ENCODE data around the gene DLGAP1.

GRCh38 chr18:4024702-4025101, 430.4 kb downstream of the DLGAP1 start:
- TF ChIP-seq, protein P1, sequence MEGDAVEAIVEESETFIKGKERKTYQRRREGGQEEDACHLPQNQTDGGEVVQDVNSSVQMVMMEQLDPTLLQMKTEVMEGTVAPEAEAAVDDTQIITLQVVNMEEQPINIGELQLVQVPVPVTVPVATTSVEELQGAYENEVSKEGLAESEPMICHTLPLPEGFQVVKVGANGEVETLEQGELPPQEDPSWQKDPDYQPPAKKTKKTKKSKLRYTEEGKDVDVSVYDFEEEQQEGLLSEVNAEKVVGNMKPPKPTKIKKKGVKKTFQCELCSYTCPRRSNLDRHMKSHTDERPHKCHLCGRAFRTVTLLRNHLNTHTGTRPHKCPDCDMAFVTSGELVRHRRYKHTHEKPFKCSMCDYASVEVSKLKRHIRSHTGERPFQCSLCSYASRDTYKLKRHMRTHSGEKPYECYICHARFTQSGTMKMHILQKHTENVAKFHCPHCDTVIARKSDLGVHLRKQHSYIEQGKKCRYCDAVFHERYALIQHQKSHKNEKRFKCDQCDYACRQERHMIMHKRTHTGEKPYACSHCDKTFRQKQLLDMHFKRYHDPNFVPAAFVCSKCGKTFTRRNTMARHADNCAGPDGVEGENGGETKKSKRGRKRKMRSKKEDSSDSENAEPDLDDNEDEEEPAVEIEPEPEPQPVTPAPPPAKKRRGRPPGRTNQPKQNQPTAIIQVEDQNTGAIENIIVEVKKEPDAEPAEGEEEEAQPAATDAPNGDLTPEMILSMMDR (tag by site-specific recombination; IDR thresholded peaks at IDR 0.05) = no peak
- TF ChIP-seq PRDM4 (tag by site-specific recombination; IDR thresholded peaks at IDR 0.05) (no peak), BCL11A (tag by site-specific recombination; IDR thresholded peaks at IDR 0.05; ENCODE audit: low read depth) (no peak)
